Activated CD8-positive, alpha-beta memory T cell treated with anti-CD3 and anti-CD28 coated beads, Interleukin-2, amount 10 ng/mL, durations not matched to agents 7 days and 5 days (primary cell): ENCODE data around the gene OR1J1. TPM values are rescaled to one million over a fixed set of nuclear protein-coding genes. Genes with fewer than 3 reads are reported as not detected.
A peak's percentile ranks its signal among the peaks of the same experiment; 100 is the strongest.

ENCODE experiments used
- ATAC-seq: fragments of 150-1000 bp; cut with Tn5 transposase; one replicate; pipeline ENCODE4 v1.10.0; 2021; ENCODE audit warnings: moderate library complexity
- CTCF ChIA-PET: fragments of 350-600 bp; sonication (Branson Sonifier 250); formaldehyde crosslinking; loops from one replicate; lab custom pipeline; 2021; ENCODE audit warnings: antibody characterized with exemption; lab: Charles Lee
- DNase-seq: peaks from one replicate; pipeline ENCODE4 v3.0.0-alpha.2; 2020
- H3K27ac Mint-ChIP-seq: one replicate; pipeline ENCODE4 v1.8.0; 2021; ENCODE audit warnings: mild to moderate bottlenecking, mixed read lengths
- H3K27me3 Mint-ChIP-seq: one replicate; pipeline ENCODE4 v1.8.0; 2021; ENCODE audit warnings: mixed read lengths
- H3K36me3 Mint-ChIP-seq: one replicate; pipeline ENCODE4 v1.8.0; 2021; ENCODE audit warnings: mild to moderate bottlenecking, mixed read lengths
- H3K4me1 Mint-ChIP-seq: one replicate; pipeline ENCODE4 v1.8.0; 2021; ENCODE audit warnings: mixed read lengths
- H3K4me3 Mint-ChIP-seq: one replicate; pipeline ENCODE4 v1.8.0; 2021; ENCODE audit warnings: mild to moderate bottlenecking, moderate library complexity, mixed read lengths
- H3K9me3 Mint-ChIP-seq: one replicate; pipeline ENCODE4 v1.8.0; 2022; ENCODE audit warnings: low read depth, mixed read lengths
- total RNA-seq, 2 experiments: library from RNA; stranded (reverse); gene quantifications; one replicate each; pipeline ENCODE4 v1.2.3, GENCODE V29; 2021

The OR1J1 gene, protein sequence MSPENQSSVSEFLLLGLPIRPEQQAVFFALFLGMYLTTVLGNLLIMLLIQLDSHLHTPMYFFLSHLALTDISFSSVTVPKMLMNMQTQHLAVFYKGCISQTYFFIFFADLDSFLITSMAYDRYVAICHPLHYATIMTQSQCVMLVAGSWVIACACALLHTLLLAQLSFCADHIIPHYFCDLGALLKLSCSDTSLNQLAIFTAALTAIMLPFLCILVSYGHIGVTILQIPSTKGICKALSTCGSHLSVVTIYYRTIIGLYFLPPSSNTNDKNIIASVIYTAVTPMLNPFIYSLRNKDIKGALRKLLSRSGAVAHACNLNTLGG
- not detected for total RNA-seq

DNA sequence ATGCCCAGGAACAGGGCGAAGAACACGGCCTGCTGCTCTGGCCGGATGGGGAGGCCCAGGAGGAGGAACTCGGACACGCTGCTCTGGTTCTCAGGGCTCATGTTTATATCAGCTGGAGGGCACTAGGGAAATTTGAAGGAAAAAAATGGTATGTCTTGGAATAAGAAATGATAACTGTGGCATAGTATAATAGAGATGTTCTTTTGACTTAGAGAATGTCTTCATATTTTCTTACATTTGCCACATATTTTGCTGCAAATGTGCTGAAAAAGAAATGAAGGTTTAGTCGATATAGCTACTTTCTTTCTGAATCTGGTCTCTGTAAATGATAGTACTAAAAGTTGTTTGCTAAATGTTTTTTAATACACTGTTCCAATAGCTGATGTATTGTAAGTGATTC is at the start of gene OR1J1:
TSS of gene OR1J1 (minus strand) at position 101 of the 400 bp plus-strand sequence. CDS start at position 101, 0 bp downstream.
- H3K4me3 Mint-ChIP-seq: no peak within 1 kb of the TSS
- peaks cover 15% of the 10 kb centered on the region for H3K27me3 Mint-ChIP-seq
- no peaks in the 10 kb centered on the region for H3K36me3 Mint-ChIP-seq
- DNase-seq (no peak), ATAC-seq (no peak)
- no peaks in the 10 kb centered on the region for H3K4me1 Mint-ChIP-seq
- CTCF ChIA-PET: no interaction called here
- no peaks in the 10 kb centered on the region for H3K9me3 Mint-ChIP-seq
- no peak within 1 kb of the TSS for H3K27ac Mint-ChIP-seq

GRCh38 chr9:122527193-122527592 is 49.5 kb upstream of the OR1J1 start, which contains the start of gene OR1N1:
OR1N1 (minus strand) TSS chr9:122527293; CDS start chr9:122527293, 0 bp downstream.
- no peaks in the 10 kb centered on the region for H3K36me3 Mint-ChIP-seq
- no peaks in the 10 kb centered on the region for H3K4me1 Mint-ChIP-seq
- no peak within 1 kb of the TSS for H3K27ac Mint-ChIP-seq
- ATAC-seq: no peak
- no peaks in the 10 kb centered on the region for H3K9me3 Mint-ChIP-seq
- CTCF ChIA-PET: no interaction called here
- no peak within 1 kb of the TSS for H3K4me3 Mint-ChIP-seq
- H3K27me3 Mint-ChIP-seq: peaks cover 2% of the 10 kb centered on the region
- DNase-seq: no peak

- peaks cover 2% of the 10 kb centered on the region for H3K27me3 Mint-ChIP-seq
- no peaks in the 10 kb centered on the region for H3K9me3 Mint-ChIP-seq
- no peaks in the 10 kb centered on the region for H3K36me3 Mint-ChIP-seq
- DNase-seq (no peak), ATAC-seq (no peak)
- CTCF ChIA-PET: no interaction called here
- H3K4me1 Mint-ChIP-seq: no peaks in the 10 kb centered on the region
- H3K4me3 Mint-ChIP-seq: no peak overlapping the region
- no peak overlapping the region for H3K27ac Mint-ChIP-seq
Observed at GRCh38 chr9:122526602-122527001, 48.9 kb upstream of the OR1J1 start.

- ATAC-seq (no peak), DNase-seq (no peak)
- no peak overlapping the region for H3K4me3 Mint-ChIP-seq
- CTCF ChIA-PET: no interaction called here
- H3K9me3 Mint-ChIP-seq: no peaks in the 10 kb centered on the region
- no peak overlapping the region for H3K27ac Mint-ChIP-seq
- H3K36me3 Mint-ChIP-seq: no peaks in the 10 kb centered on the region
- no peaks in the 10 kb centered on the region for H3K4me1 Mint-ChIP-seq
- peaks cover 4% of the 10 kb centered on the region for H3K27me3 Mint-ChIP-seq
Observed at GRCh38 chr9:122519376-122519775, 41.6 kb upstream of the OR1J1 start.

- CTCF ChIA-PET: no interaction called here
- no peak for ATAC-seq
- H3K9me3 Mint-ChIP-seq: no peaks in the 10 kb centered on the region
Observed at GRCh38 chr9:122518841-122519240, 41.1 kb upstream of the OR1J1 start, which contains the start of gene OR1J4. OR1J4 (plus strand) TSS chr9:122519141; CDS start chr9:122519141, 0 bp downstream.

GRCh38 chr9:122518226-122518625 is 40.5 kb upstream of the OR1J1 start:
- Mint-ChIP-seq H3K27me3 (peaks cover 8% of the 10 kb centered on the region), H3K4me3 (no peak overlapping the region), H3K4me1 (no peaks in the 10 kb centered on the region), H3K27ac (no peak overlapping the region), H3K9me3 (no peaks in the 10 kb centered on the region), H3K36me3 (no peaks in the 10 kb centered on the region)
- CTCF ChIA-PET: no interaction called here
- no peak for ATAC-seq
- DNase-seq: no peak

More at GRCh38 chr9:122518841-122519240, 41.1 kb upstream of the OR1J1 start, which contains the start of gene OR1J4:
- H3K4me3 Mint-ChIP-seq: no peak within 1 kb of the TSS
- H3K27ac Mint-ChIP-seq: no peak within 1 kb of the TSS
- peaks cover 6% of the 10 kb centered on the region for H3K27me3 Mint-ChIP-seq
- H3K36me3 Mint-ChIP-seq: no peaks in the 10 kb centered on the region
- no peak for DNase-seq
- H3K4me1 Mint-ChIP-seq: no peaks in the 10 kb centered on the region

GRCh38 chr9:122510502-122510901 is 32.8 kb upstream of the OR1J1 start, which contains the start of gene OR1J2:
OR1J2 (plus strand) TSS chr9:122510802; CDS start chr9:122510802, 0 bp downstream.
- H3K9me3 Mint-ChIP-seq: no peaks in the 10 kb centered on the region
- CTCF ChIA-PET: no interaction called here

GRCh38 chr9:122506964-122507363 is 29.2 kb upstream of the OR1J1 start:
- DNase-seq (no peak), ATAC-seq (no peak)
- peaks cover 16% of the 10 kb centered on the region for H3K27me3 Mint-ChIP-seq
- no peak overlapping the region for H3K27ac Mint-ChIP-seq
- no peaks in the 10 kb centered on the region for H3K36me3 Mint-ChIP-seq
- CTCF ChIA-PET: no interaction called here
- H3K9me3 Mint-ChIP-seq: no peaks in the 10 kb centered on the region
- H3K4me1 Mint-ChIP-seq: no peaks in the 10 kb centered on the region
- no peak overlapping the region for H3K4me3 Mint-ChIP-seq

More at GRCh38 chr9:122510502-122510901, 32.8 kb upstream of the OR1J1 start, which contains the start of gene OR1J2:
- Mint-ChIP-seq H3K4me3 (no peak within 1 kb of the TSS), H3K27ac (no peak within 1 kb of the TSS), H3K36me3 (no peaks in the 10 kb centered on the region), H3K27me3 (peaks cover 24% of the 10 kb centered on the region), H3K4me1 (no peaks in the 10 kb centered on the region)
- ATAC-seq (no peak), DNase-seq (no peak)

DNA sequence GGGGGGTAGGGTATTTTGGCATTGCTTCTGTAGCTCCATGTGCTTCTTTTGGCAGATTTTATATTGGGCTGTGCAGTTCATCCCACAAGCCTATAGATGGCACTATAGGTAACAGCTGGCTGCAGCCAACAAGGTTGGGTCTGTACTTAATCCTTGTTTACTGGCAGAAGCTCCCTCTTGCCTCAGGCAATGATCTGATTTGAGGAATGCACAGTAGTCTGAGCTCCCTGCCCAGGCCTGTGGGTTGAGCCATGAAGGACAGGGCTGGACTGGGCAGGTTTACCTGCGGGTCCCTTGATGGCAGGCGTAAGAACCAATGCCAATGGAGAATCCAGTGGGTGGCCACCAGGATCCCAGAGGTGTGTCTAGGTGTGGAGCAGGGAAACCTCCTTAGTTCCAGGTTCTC is 21.2 kb upstream of the OR1J1 start:
- ATAC-seq: peak; percentile 64
- H3K27me3 Mint-ChIP-seq: peaks cover 28% of the 10 kb centered on the region
- CTCF ChIA-PET: interaction anchor here (0.8 to 2.2 kb wide), 18 partner anchors 9 to 840 kb away, joined by 3 to 15 read pairs (median 4); no protein-coding TSS in a partner anchor

DNA sequence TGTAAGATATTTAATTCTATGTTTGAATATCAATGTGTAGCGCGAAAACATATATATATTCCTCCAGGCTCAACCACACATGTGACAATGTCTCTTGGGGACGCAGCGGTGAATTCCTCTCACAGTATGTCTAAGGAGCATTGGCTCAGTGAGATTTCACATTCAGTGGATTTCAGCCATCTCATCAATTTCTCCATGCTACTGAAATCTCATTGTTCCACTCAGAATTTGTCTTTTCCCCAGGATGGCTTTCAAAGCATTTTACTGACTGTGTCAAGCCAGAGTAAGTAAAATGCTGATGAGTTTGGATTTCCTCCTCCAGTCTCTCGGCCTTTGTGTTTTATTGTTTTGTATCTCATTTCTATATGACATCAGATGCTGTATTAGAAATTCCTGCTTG is 1.3 kb upstream of the OR1J1 start:
- ATAC-seq (no peak), DNase-seq (no peak)
- H3K36me3 Mint-ChIP-seq: no peaks in the 10 kb centered on the region
- H3K4me1 Mint-ChIP-seq: no peaks in the 10 kb centered on the region
- H3K27ac Mint-ChIP-seq: no peak overlapping the region
- no peaks in the 10 kb centered on the region for H3K9me3 Mint-ChIP-seq
- CTCF ChIA-PET: interaction anchor here (0.8 to 1.3 kb wide), 2 partner anchors 14 to 16 kb away, joined by 3 to 6 read pairs; no protein-coding TSS in a partner anchor
- H3K4me3 Mint-ChIP-seq: no peak overlapping the region
- peaks cover 13% of the 10 kb centered on the region for H3K27me3 Mint-ChIP-seq

More for the DNA sequence above, 21.2 kb upstream of the OR1J1 start:
- Mint-ChIP-seq H3K9me3 (no peaks in the 10 kb centered on the region), H3K27ac (no peak overlapping the region), H3K36me3 (no peaks in the 10 kb centered on the region), H3K4me1 (no peaks in the 10 kb centered on the region), H3K4me3 (no peak overlapping the region)
- DNase-seq: peak; percentile 49

DNA sequence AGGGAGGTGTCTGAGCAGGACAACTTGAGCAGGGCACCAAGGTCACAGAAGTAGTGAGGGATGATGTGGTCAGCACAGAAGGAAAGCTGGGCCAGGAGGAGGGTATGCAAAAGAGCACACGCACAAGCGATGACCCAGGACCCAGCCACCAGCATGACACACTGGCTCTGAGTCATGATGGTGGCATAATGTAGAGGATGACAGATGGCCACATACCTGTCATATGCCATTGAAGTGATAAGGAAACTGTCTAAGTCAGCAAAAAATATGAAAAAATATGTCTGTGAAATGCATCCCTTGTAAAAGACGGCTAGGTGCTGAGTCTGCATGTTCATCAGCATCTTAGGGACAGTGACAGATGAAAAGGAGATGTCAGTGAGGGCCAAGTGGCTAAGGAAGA is 380 bp downstream of the OR1J1 start:
- H3K27me3 Mint-ChIP-seq: peaks cover 12% of the 10 kb centered on the region
- no peaks in the 10 kb centered on the region for H3K36me3 Mint-ChIP-seq
- CTCF ChIA-PET: no interaction called here
- no peaks in the 10 kb centered on the region for H3K9me3 Mint-ChIP-seq
- H3K4me3 Mint-ChIP-seq: no peak overlapping the region
- no peaks in the 10 kb centered on the region for H3K4me1 Mint-ChIP-seq
- H3K27ac Mint-ChIP-seq: no peak overlapping the region
- ATAC-seq (no peak), DNase-seq (no peak)

GRCh38 chr9:122475717-122476116 is 2.0 kb downstream of the OR1J1 start:
- Mint-ChIP-seq H3K9me3 (no peaks in the 10 kb centered on the region), H3K27ac (no peak overlapping the region), H3K4me3 (no peak overlapping the region), H3K27me3 (peaks cover 12% of the 10 kb centered on the region), H3K36me3 (no peaks in the 10 kb centered on the region), H3K4me1 (no peaks in the 10 kb centered on the region)
- no peak for ATAC-seq
- DNase-seq: no peak
- CTCF ChIA-PET: interaction anchor here (0.8 to 2.2 kb wide), 2 partner anchors 12 to 29 kb away, joined by 3 to 5 read pairs; no protein-coding TSS in a partner anchor

DNA sequence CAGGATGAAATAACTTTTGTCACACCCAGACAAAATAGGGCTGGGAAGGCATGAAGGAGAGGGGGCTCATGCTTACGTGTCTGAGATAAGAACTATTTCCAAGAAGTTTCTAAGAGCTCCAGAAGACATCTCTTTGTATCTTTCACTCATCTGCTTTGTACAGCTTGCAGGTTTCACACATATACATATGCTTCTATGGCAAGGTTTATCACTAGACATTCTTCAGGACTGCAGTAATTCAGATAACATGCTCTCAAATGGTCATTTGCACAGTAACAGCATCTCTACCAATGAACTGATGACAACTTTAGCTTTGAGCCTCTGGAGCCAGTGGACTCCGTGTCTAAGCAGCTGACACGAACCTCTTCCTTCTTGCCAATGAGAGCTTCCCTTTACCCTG is 3.2 kb downstream of the OR1J1 start:
- H3K4me1 Mint-ChIP-seq: no peaks in the 10 kb centered on the region
- H3K4me3 Mint-ChIP-seq: no peak overlapping the region
- H3K27me3 Mint-ChIP-seq: peaks cover 12% of the 10 kb centered on the region
- DNase-seq (no peak), ATAC-seq (no peak)
- CTCF ChIA-PET: interaction anchor here (0.9 to 2.2 kb wide), 3 partner anchors 10 to 21 kb away, joined by 3 to 5 read pairs (median 4); no protein-coding TSS in a partner anchor
- no peak overlapping the region for H3K27ac Mint-ChIP-seq
- H3K36me3 Mint-ChIP-seq: no peaks in the 10 kb centered on the region
- no peaks in the 10 kb centered on the region for H3K9me3 Mint-ChIP-seq

GRCh38 chr9:122468735-122469134 is 9.0 kb downstream of the OR1J1 start:
- H3K4me1 Mint-ChIP-seq: peaks cover 12% of the 10 kb centered on the region
- H3K36me3 Mint-ChIP-seq: no peaks in the 10 kb centered on the region

More at GRCh38 chr9:122468735-122469134, 9.0 kb downstream of the OR1J1 start:
- DNase-seq (no peak), ATAC-seq (no peak)
- Mint-ChIP-seq H3K27me3 (peaks cover 7% of the 10 kb centered on the region), H3K9me3 (no peaks in the 10 kb centered on the region), H3K27ac (no peak overlapping the region), H3K4me3 (no peak overlapping the region)
- CTCF ChIA-PET: interaction anchor here (0.7 kb wide), 1 partner anchor 881 kb away, joined by 3 read pairs; no protein-coding TSS in a partner anchor
